Endothelial cell of umbilical vein (primary cell): ENCODE data around the gene VEGFC. TPM values are rescaled to one million over a fixed set of nuclear protein-coding genes. Genes with fewer than 3 reads are reported as not detected.

Experiments used
- BruUV-seq: library from RNA; stranded (reverse); fragments of 400-500 nt; replicated peaks from 2 replicates; lab custom pipeline; 2021; lab: Mats Ljungman, UMichigan
- CTCF ChIA-PET: fragments of 300-600, 350-600 bp; sonication (Branson Sonifier 250); formaldehyde crosslinking; loops from one replicate; lab custom pipeline; 2021; ENCODE audit warnings: antibody characterized with exemption, inconsistent platforms; lab: Charles Lee
- POLR2A ChIA-PET: fragments of 300-600, 350-600 bp; sonication (Branson Sonifier 250); formaldehyde crosslinking; loops from one replicate; lab custom pipeline; 2021; ENCODE audit warnings: antibody characterized with exemption, inconsistent platforms; lab: Charles Lee
- DNase-seq: peaks from one replicate; pipeline ENCODE4 v3.0.0-alpha.2; 2011; ENCODE audit warnings: low read depth, low spot score
- FAIRE-seq: peaks from 2 replicates; lab custom pipeline; 2011; peaks lifted over from hg19 to GRCh38; lab: Jason Lieb, UNC
- H2AFZ ChIP-seq: 2 replicates; pipeline ENCODE4 v1.6.0; 2012; ENCODE audit warnings: low read depth, low read length, control low read depth, inconsistent platforms
- H3K27ac ChIP-seq: 2 replicates; pipeline ENCODE4 v1.5.1; 2011; ENCODE audit warnings: low read depth, mild to moderate bottlenecking, control low read depth, low read length, moderate library complexity; ENCODE audit not compliant: insufficient read depth
- H3K27me3 ChIP-seq, 2 experiments: 2 replicates each; pipeline versions ENCODE4 v1.6.0 to v1.6.1; 2011; ENCODE audit warnings: low read length in 2 of 2, mixed read lengths in 1 of 2; ENCODE audit not compliant: control insufficient read depth in 2 of 2, insufficient read depth in 2 of 2
- H3K36me3 ChIP-seq, 2 experiments: 2 replicates in 1 of 2; 3 replicates in 1 of 2; pipeline ENCODE4 v1.5.1; 2011; ENCODE audit warnings: low read length in 2 of 2, mild to moderate bottlenecking in 1 of 2, moderate library complexity in 1 of 2; ENCODE audit not compliant: control insufficient read depth in 2 of 2, insufficient read depth in 2 of 2; ENCODE audit errors: extremely low read depth in 1 of 2
- H3K4me1 ChIP-seq: 3 replicates; pipeline ENCODE4 v1.5.1; 2011; ENCODE audit warnings: mild to moderate bottlenecking, low read length; ENCODE audit not compliant: control insufficient read depth, insufficient read depth; ENCODE audit errors: extremely low read depth
- H3K4me2 ChIP-seq: 2 replicates; pipeline ENCODE4 v1.6.1; 2011; ENCODE audit warnings: low read length, control low read depth, mixed read lengths; ENCODE audit not compliant: insufficient read depth
- H3K4me3 ChIP-seq, 3 experiments: fragments of 200-600 bp in 1 of 3; sonication (generic), shearing (Covaris generic) in 1 of 3; replicated peaks in 1 of 3; 2 replicates each; pipeline ENCODE4 v1.5.1; 2011 to 2016; ENCODE audit warnings: control low read depth in 3 of 3, low read length in 3 of 3, mild to moderate bottlenecking in 2 of 3, inconsistent platforms in 1 of 3, low read depth in 1 of 3, moderate library complexity in 1 of 3; ENCODE audit not compliant: insufficient read depth in 1 of 3
- H3K79me2 ChIP-seq: 2 replicates; pipeline ENCODE4 v1.6.0; 2012; ENCODE audit warnings: low read length, inconsistent platforms; ENCODE audit not compliant: control insufficient read depth, insufficient read depth
- H3K9ac ChIP-seq: replicated peaks from 2 replicates; pipeline ENCODE3; 2011; ENCODE audit warnings: low read length, control low read depth; ENCODE audit not compliant: insufficient read depth; ENCODE audit errors: extremely low read depth
- H3K9me1 ChIP-seq: replicated peaks from 3 replicates; pipeline ENCODE4 v1.6.0; 2011; ENCODE audit warnings: mild to moderate bottlenecking, low read length; ENCODE audit not compliant: control insufficient read depth, insufficient read depth; ENCODE audit errors: extremely low read depth
- H3K9me3 ChIP-seq: replicated peaks from 2 replicates; pipeline ENCODE4 v1.5.1; 2012; ENCODE audit warnings: low read length, inconsistent platforms; ENCODE audit not compliant: control insufficient read depth, insufficient read depth
- H4K20me1 ChIP-seq: replicated peaks from 2 replicates; pipeline ENCODE3; 2011; ENCODE audit warnings: mild to moderate bottlenecking, low read length; ENCODE audit not compliant: control insufficient read depth, insufficient read depth; ENCODE audit errors: extremely low read depth
- CTCF ChIP-seq, 2 donors: IDR thresholded peaks; 1 replicate in 1 of 2; 2 replicates in 1 of 2; pipeline ENCODE4 v1.5.1; 2011; ENCODE audit warnings: low read length in 2 of 2, mild to moderate bottlenecking in 2 of 2, moderate library complexity in 2 of 2, control low read depth in 1 of 2, inconsistent platforms in 1 of 2, low read depth in 1 of 2; ENCODE audit not compliant: insufficient read depth in 1 of 2; ENCODE audit errors: extremely low read depth in 1 of 2
- EZH2 ChIP-seq: IDR thresholded peaks from 2 replicates; pipeline ENCODE4 v1.6.1; 2012; ENCODE audit warnings: borderline replicate concordance, low read depth, mild to moderate bottlenecking, moderate library complexity, low read length, inconsistent platforms; ENCODE audit not compliant: severe bottlenecking
- FOS ChIP-seq: IDR thresholded peaks from 2 replicates; pipeline ENCODE4 v1.6.1; 2011; ENCODE audit warnings: mild to moderate bottlenecking, low read length, moderate library complexity, borderline replicate concordance; ENCODE audit not compliant: insufficient read depth
- GATA2 ChIP-seq: IDR thresholded peaks from 2 replicates; pipeline ENCODE4 v1.7.0; 2011; ENCODE audit warnings: low read depth, mild to moderate bottlenecking, moderate library complexity, mixed read lengths, low read length; ENCODE audit not compliant: insufficient read length, insufficient read depth
- JUN ChIP-seq: IDR thresholded peaks from 2 replicates; pipeline ENCODE4 v1.6.1; 2011; ENCODE audit warnings: borderline replicate concordance, low read depth; ENCODE audit not compliant: insufficient read length, insufficient read depth
- MAX ChIP-seq: IDR thresholded peaks from 2 replicates; pipeline ENCODE4 v1.6.1; 2011; ENCODE audit not compliant: insufficient read depth, insufficient read length
- MYC ChIP-seq: IDR thresholded peaks from one replicate; pipeline ENCODE4 v1.6.1; 2011; ENCODE audit warnings: mild to moderate bottlenecking, low read depth, low read length
- POLR2A ChIP-seq: IDR thresholded peaks from 2 replicates; pipeline ENCODE4 v1.6.1; 2012; ENCODE audit warnings: low read depth, mild to moderate bottlenecking, control low read depth, low read length
- POLR2AphosphoS5 ChIP-seq: IDR thresholded peaks from 2 replicates; pipeline ENCODE4 v1.6.1; 2012; ENCODE audit warnings: low read depth, mild to moderate bottlenecking, control low read depth, low read length, moderate library complexity; ENCODE audit not compliant: insufficient read depth
- dilution Hi-C: fragments of 300-500 bp; cut with MboI; formaldehyde crosslinking; loops from one replicate; pipeline ENCODE4 v1.15.0; 2019; ENCODE audit warnings: low sequenced_read_pairs; ENCODE audit not compliant: extremely low pct_ligation_motif_present
- intact Hi-C: fragments of 100-400 bp; cut with micrococcal nuclease; formaldehyde crosslinking; loops from one replicate; pipeline ENCODE4 v1.10.0; 2022
- polyA plus RNA-seq, 4 experiments: library from polyadenylated mRNA; depleted of rRNA in 3 of 4; stranded (reverse) in 3 of 4; unstranded in 1 of 4; fragments of >200 nt; gene quantifications; 2 replicates each; pipeline versions ENCODE4 v1.2.1 to v1.2.3, GENCODE V29; 2011 to 2012; ENCODE audit warnings: missing spikeins in 1 of 4
- total RNA-seq: library from RNA; stranded (reverse); gene quantifications from 2 replicates; pipeline ENCODE4 v1.2.3, GENCODE V29; 2021

VEGFC gene
- total and polyA plus RNA-seq, 2 donors (not counting 3 experiments of a cell fraction or from before 2014, with no cell fraction given): 20.4 to 34.9 TPM

GRCh38 chr4:176642472-176642871 is 150.2 kb downstream of the VEGFC start:
- Histone ChIP-seq H3K36me3 (no peaks in the 10 kb centered on the region), H3K27me3 (peaks cover 11 to 14% of the 10 kb centered on the region in 2 experiments), H3K9ac (no peak overlapping the region), H3K27ac (no peak overlapping the region), H3K4me1 (no peaks in the 10 kb centered on the region), H3K79me2 (no peaks in the 10 kb centered on the region), H3K9me1 (no peaks in the 10 kb centered on the region), H3K9me3 (no peaks in the 10 kb centered on the region), H4K20me1 (no peaks in the 10 kb centered on the region), H3K4me3 (no peak overlapping the region), H3K4me2 (no peak overlapping the region), H2AFZ (no peak overlapping the region)
- no peak for DNase-seq
- intact Hi-C loops (no loop called here), dilution Hi-C loops (no loop called here)
- ChIA-PET POLR2A (no interaction called here), CTCF (no interaction called here)
- no TSS peak for BruUV-seq
- no peak for TF ChIP-seq GATA2
- no peak for TF ChIP-seq MAX
- no peak for TF ChIP-seq MYC
- no peak for FAIRE-seq

- H3K9ac ChIP-seq: no peak overlapping the region
- no peaks in the 10 kb centered on the region for H4K20me1 ChIP-seq
- H3K36me3 ChIP-seq: no peaks in the 10 kb centered on the region
- ChIA-PET POLR2A (no interaction called here), CTCF (no interaction called here)
- DNase-seq (no peak), FAIRE-seq (no peak)
- no peaks in the 10 kb centered on the region for H3K4me1 ChIP-seq
- no peak overlapping the region for H3K27ac ChIP-seq
- TF ChIP-seq POLR2A: no peak
- TF ChIP-seq GATA2: no peak
- TF ChIP-seq MYC: no peak
- no peak for TF ChIP-seq POLR2AphosphoS5
- TF ChIP-seq MAX: no peak
- TF ChIP-seq FOS: no peak
- no peak for TF ChIP-seq JUN
- no peak for TF ChIP-seq EZH2
- TF ChIP-seq CTCF (IDR thresholded peaks at IDR 0.05; ENCODE audit: extremely low read depth in 1 of 2, insufficient read depth in 1 of 2, low read depth in 1 of 2, low read length in 2 of 2): no peak
- intact Hi-C loops: no loop called here
- BruUV-seq: no TSS peak
- H3K27me3 ChIP-seq: peaks cover 11% of the 10 kb centered on the region in 2 experiments
- H3K4me3 ChIP-seq: no peak overlapping the region
- no peaks in the 10 kb centered on the region for H3K79me2 ChIP-seq
- no peak overlapping the region for H2AFZ ChIP-seq
- H3K4me2 ChIP-seq: no peak overlapping the region
- no peaks in the 10 kb centered on the region for H3K9me1 ChIP-seq
- no peaks in the 10 kb centered on the region for H3K9me3 ChIP-seq
- dilution Hi-C loops: no loop called here
Observed at GRCh38 chr4:176641237-176641636, 151.5 kb downstream of the VEGFC start.
